ENCODE measurements around the gene PRPF38A.

The PRPF38A gene

GRCh38 chr1:52461821-52462220, 57.4 kb downstream of the PRPF38A start:
- H3K27ac Mint-ChIP-seq = no peak overlapping the region

GRCh38 chr1:52463891-52464290, 59.5 kb downstream of the PRPF38A start:
- no peaks in the 10 kb centered on the region for H3K9me3 Mint-ChIP-seq
- H3K27me3 Mint-ChIP-seq = no peaks in the 10 kb centered on the region
- ATAC-seq (ENCODE audit: low read depth) = no peak

More at GRCh38 chr1:52461821-52462220, 57.4 kb downstream of the PRPF38A start:
- Mint-ChIP-seq H3K27me3 (no peaks in the 10 kb centered on the region), H3K4me3 (no peak overlapping the region), H3K4me1 (peaks cover 2% of the 10 kb centered on the region), H3K9me3 (no peaks in the 10 kb centered on the region), H3K36me3 (peaks cover 12% of the 10 kb centered on the region)
- DNase-seq (ENCODE audit: low spot score in 2 of 2) (no peak), ATAC-seq (ENCODE audit: low read depth) (no peak)

GRCh38 chr1:52469108-52469507, 64.7 kb downstream of the PRPF38A start:
- H3K27ac Mint-ChIP-seq = no peak overlapping the region
- peaks cover 2% of the 10 kb centered on the region for H3K4me1 Mint-ChIP-seq
- ATAC-seq (ENCODE audit: low read depth) (no peak), DNase-seq (ENCODE audit: low spot score in 2 of 2) (no peak)
- H3K27me3 Mint-ChIP-seq = no peaks in the 10 kb centered on the region
- peaks cover 23% of the 10 kb centered on the region for H3K36me3 Mint-ChIP-seq
- H3K4me3 Mint-ChIP-seq = no peak overlapping the region
- H3K9me3 Mint-ChIP-seq = no peaks in the 10 kb centered on the region

More at GRCh38 chr1:52463891-52464290, 59.5 kb downstream of the PRPF38A start:
- no peak for DNase-seq (ENCODE audit: low spot score in 2 of 2)
- H3K4me3 Mint-ChIP-seq = no peak overlapping the region
- H3K36me3 Mint-ChIP-seq = peaks cover 20% of the 10 kb centered on the region
- H3K4me1 Mint-ChIP-seq = peaks cover 2% of the 10 kb centered on the region
- peak overlapping the region; percentile 47 for H3K27ac Mint-ChIP-seq

Data from memory B cell (primary cell).